Parietal lobe (tissue), 2 donors: ENCODE data around the gene RAB15. TPM values are rescaled to one million over a fixed set of nuclear protein-coding genes. Genes with fewer than 3 reads are reported as not detected.

Experiments used
- small RNA-seq: library from RNA; depleted of rRNA; stranded (forward); fragments of <200 nt; gene quantifications from one replicate; pipeline ENCODE3, GENCODE V24; 2014; ENCODE audit warnings: low replicate concordance
- total RNA-seq: library from RNA; depleted of rRNA; stranded (reverse); fragments of >200 nt; gene quantifications from one replicate; pipeline ENCODE4 v1.2.3, GENCODE V29; 2014

RAB15 gene
- 46.6 TPM for total RNA-seq

GRCh38 chr14:64971943-64972791, at the start of gene RAB15:
TSS of gene RAB15 (minus strand) at chr14:64972336. CDS start at chr14:64972076, 260 bp downstream.

DNA sequence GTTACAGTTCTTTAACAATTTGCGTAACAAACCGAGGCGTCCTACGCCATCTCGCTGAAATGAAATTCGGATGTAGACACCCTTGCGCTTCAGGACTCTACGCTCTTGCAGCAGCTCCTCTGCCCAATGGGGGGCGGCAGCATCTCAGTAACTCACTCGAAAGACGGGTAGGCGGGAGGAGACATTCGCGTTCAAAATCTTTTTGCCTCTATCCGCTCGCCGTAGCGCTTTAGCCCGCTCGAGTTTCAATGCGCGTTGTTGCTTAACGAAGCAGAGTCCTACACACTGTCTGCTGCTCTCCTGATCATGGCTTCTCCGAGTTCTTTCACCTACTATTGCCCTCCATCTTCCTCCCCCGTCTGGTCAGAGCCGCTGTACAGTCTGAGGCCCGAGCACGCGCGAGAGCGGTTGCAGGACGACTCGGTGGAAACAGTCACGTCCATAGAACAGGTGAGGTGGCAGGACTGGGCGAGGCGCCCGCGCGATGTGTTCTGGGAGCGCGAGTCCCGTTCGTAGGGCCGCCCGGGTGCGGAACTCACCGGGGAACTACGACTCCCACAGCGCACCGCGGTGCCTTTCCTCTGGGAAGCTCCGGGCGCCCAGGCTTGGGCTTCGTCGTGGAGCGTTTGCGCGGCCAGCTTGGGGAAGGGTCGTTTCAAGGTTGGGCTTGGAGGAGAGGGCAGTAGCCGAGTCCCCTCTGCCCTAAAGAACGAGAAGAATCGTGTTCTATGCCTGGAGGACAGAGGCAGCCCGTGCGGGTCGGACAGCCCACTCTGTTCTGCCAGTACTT, 14.7 kb upstream of the RAB15 start, which contains the start of gene FNTB:
Gene FNTB, plus strand, starts transcription at position 248 of the 790 bp plus-strand sequence. Its CDS starts 59 bp downstream, at position 307.

DNA sequence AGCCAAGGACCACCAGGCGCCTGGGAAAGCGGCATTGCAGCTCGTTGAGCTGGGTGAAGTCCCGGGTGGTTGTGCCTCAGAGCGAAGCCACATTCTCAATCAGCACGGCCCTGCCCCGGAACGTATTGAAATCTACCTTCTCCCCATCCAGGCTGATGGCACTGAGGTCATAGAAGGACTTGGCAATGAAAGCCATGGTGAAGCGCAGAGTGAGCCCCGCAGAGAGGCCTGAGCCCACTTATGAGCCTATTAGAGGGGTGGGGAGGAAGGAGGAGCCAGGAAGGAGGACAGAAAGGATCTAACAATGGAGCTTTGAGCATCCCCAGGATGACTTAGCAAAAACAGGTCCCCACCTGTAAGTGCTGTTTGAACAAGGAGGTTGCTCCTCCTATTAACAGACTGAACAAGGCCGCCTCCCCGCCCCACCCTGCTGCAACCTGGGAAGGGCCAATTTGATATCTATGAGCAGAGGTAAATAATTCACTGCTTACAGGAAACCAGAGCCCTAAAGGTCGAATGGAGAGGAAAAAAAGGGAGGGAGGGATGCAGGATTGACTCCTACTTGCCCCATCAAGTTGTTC, 29.5 kb downstream of the RAB15 start, which contains the start of gene GPX2:
Gene GPX2, minus strand, starts transcription at position 215 of the 581 bp plus-strand sequence. Its CDS starts 19 bp downstream, at position 196.

DNA sequence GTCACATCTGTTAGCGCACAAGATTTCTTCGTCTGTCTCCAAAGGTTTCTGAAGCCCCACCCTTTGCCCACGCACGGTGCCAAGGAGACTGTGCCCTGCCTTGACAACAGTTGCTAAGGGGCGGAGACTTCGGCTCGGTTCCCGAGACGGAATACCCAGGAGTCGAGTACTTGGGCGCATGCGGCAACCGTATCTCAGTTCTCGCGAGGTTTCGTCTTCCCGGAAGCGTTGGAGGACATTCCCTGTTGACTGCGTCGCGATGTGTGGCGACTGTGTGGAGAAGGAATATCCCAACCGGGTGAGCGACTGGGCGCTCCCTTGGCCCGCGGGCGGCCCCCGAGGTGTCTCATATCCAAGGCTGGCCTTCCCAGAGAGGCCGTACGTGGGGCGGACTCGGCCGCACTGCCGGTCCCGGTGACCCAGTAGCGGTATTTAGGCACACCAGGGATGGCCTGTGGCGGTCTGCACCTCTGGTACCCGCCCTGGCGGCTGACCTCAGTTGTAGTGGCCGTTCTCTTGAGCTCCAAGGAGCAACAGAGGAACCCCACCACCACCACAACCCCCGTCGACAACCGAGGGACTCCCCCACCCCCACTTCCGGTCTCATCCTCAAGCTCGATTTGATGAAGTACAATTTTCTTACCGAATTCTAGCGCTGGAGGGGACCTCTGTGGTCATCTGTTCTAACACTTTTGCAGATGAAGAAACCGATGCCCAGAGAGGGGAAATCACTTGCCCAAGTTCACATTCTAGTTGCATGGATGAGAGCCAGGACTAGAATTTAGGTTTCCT, 57.7 kb downstream of the RAB15 start, which contains the start of gene CHURC1:
Gene CHURC1, plus strand, starts transcription at position 219 of the 792 bp plus-strand sequence. Its CDS starts 41 bp downstream, at position 260.

Small RNA genes lying within 50 kb of the gene (small RNA-seq; reads per million reads assigned to genes)
- not detected for gene RPPH1-2P

Other genes with a start within 250 kb of the RAB15 start
- gene SPTB, start 92.4 kb downstream of the RAB15 start, total RNA-seq = 23.5 TPM
- gene CHURC1, start 57.9 kb downstream of the RAB15 start, total RNA-seq = 51.3 TPM
- gene GPX2, start 29.6 kb downstream of the RAB15 start, total RNA-seq = not detected
- gene FNTB, start 14.6 kb upstream of the RAB15 start, total RNA-seq = 12.8 TPM
- 55.4 TPM for gene MAX, start 130.2 kb upstream of the RAB15 start, total RNA-seq